ENCODE results near the gene TGFBR3.
"Not testable (repeated sequence)": the region's sequence is repeated elsewhere in the genome, so short reads cannot be mapped to it uniquely, and the experiment has no call there.

Gene TGFBR3

DNA sequence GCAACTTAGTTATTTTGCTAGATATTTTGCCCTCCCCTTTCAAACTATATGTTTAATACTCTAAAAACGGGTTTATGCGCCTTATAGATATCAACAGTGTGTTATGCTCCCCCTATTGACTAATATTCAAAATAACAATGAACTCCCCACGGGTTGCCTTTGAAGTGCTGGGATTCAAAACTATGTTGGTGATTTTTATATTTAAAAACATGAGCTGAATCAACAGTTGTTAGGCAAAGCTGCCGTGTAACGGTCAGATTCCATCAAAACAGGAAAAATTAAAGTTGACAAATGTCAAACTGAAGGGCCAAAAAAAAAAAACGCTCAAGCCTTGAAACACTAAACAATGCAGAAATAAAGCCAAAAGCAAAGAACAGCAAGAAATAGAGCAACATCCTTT, 2.5 kb downstream of the TGFBR3 start:
- no peak for DNase-seq (ENCODE audit: low read depth)

DNA sequence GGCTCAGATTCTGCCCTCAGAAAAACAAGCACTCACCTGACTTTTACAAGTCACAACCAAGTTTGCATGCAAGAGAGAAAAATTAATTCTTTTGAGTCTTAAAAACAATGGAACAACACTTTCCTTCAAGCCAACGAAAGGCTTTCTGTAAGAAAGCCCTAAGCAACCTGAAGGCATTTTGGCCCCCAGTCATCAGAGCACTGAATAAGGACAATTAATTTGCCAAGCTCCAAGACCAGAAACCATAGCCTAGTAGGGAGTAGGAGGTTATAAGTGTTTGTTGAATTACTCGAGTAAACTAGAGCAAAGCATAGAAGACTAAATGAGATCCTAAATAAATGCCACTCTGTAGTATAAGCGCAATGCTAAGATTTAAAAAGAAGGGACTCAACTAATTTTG, 4.7 kb downstream of the TGFBR3 start:
- no peak for DNase-seq (ENCODE audit: low read depth)

DNA sequence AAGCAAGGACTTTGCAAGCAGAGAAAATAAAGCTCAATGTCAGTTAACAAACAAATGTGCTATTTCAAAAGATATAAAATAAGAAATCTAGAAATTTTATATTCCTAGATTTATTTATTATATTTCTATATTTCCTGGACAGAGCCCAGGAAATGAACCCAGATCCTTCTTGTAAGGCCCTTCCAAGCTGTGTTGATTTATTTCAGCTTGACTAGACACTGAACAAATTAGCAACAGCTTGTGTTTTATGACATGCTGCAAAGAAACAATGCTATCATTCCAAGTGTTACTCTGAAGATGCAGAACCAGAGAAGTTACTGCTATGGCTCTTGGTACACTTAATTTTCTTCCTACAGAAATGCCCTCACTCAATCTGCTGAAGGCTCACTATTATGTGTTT, 6.2 kb downstream of the TGFBR3 start:
- no peak for DNase-seq (ENCODE audit: low read depth)

DNA sequence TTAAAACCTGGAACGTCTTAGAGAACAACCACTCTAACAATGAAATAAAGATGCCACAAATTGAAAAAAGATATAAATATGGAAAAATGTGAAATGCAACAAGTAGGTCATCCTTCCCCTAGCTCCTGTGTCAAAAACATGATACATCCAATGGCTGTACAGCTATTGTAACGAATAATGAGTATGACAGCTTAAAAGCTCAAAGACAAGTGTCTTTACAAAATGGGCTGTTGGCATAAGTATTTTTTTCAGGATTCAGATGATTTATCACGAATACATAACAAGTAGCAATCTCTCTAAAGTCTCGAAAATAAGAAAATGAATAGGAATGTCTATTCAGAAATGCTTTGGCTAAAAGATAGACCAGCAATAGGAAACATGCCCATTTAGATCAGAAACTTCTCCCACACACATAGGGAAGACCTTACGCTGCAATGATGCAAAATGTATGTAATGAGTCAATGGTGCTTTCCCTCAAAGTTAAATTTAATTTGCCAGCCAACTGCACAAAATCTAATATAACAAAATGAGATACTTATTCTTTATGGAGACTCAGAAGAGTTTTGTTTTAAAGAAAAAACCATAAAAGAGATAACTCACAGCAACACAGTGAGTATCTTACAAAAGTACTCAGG, 8.3 kb downstream of the TGFBR3 start:
- DNase-seq (ENCODE audit: low read depth) = no peak

DNA sequence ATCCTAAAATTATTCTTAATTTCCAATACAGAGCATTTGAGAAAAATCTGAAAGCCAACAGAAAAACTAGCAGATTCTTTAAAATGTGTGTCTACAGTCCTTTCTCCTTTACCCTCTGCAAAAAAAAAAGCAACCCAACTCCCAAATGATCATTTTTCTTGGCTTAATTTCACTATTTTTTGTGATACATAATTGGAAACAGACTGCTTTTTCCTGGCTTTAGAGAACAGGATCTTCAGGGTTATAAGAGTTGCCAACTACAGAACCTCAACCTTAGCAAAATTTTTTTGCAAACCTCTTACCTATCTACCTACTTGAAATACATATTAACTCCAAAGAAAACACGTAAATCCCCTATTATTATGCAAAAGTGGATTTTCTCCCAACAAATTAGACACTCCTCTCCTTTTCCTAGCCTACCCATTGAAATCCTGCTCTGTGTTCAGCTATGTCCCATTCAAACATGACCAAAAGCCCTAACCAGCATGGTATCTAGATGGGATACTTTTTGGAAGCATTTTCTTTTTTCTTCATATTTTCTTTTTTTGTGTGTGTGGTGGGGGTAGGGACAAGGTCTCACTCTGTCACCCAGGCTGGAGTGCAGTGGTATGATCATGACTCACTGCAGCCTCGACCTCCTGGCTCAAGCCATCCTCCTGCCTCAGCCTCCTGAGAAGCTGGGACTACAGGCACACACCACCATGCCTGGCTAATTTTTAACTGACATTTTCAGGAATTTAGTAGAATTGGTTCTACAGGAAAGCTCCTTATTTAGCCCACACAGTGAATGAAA, 9.0 kb downstream of the TGFBR3 start:
- DNase-seq (ENCODE audit: low read depth) = no peak

DNA sequence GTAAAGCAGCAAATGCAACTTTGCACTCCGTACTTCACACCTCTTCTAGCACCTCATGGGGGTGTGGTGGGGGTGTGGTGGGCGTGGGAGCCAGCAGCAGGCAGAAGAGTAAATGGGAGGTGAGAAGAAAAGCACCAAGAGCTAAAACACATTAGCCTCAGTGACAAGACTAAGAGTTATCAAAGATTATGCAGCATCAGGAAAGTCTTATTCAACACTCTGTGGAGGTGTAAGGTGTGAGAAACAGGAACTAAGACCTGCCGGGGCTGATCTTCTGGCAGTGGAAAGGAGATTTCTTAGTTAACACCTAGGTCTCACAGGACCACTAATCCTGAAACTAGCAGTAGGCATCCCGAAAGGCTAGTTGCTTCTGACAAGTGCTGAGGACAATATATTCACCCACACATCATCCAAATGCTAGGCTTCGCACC, 9.9 kb downstream of the TGFBR3 start:
- DNase-seq (ENCODE audit: low read depth) = no peak

DNA sequence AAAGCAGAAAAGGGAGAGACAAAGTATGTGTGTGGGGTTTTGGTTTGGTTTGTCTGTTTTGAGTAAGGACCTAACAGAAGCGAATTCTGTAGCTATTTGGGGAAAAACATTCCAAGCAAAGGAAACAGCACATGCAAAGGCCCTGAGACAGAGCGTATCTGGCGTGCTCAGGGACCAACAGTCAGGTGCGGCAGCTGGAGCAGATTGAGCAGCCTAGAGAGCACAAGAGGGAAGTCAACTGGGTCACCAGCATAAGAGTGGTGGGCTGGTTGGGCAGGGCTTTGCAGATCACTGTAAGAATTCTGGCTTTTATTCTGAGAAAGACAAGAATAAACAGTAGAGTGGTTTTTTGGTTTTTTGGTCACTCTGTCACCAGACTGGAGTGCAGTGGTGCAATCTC, 11.8 kb downstream of the TGFBR3 start:
- DNase-seq (ENCODE audit: low read depth) = no peak

DNA sequence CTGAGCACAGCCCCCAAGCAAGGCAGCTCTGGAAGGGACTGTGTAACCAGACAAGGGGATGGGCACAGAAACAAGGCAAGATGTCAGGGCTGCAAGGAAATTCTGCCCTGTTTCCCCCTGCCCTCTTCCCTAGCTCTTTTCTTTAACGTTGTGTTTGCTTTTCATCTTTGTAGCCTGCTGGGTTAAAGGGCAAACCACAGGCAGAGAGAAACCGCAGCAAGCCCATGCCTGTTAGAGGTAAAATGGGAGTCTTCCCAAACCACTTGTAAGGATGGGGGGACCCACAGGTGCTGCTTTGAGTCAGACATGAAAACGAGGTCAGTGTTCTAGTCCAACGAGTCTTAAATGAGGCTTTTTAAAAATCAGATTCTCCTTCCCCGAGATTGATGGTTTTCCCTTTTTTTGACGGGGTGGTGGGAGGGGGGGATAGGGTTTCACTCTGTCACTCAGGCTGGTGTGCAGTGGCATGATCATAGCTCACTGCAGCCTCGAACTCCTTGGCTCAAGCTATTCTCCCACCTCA, 13.3 kb downstream of the TGFBR3 start:
- DNase-seq (ENCODE audit: low read depth) = no peak

DNA sequence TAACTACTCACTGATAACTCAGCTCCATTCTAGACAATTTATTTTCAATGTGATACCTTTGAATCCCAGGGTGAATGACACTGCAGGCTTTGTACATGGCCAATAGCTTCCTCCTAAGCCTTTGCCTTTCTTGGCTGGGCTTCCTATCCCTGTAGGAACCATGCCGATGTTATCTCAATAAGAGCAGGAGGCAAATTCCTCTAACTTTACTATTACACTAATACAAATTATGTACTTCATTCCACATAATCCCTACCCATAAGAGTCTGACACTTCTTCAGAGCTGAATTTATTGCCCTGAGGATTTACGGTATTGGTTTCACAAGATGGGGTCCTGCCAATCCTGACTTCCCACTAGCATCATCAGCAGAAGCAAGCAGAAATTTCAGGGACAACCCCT, 14.0 kb downstream of the TGFBR3 start:
- no peak for DNase-seq (ENCODE audit: low read depth)

DNA sequence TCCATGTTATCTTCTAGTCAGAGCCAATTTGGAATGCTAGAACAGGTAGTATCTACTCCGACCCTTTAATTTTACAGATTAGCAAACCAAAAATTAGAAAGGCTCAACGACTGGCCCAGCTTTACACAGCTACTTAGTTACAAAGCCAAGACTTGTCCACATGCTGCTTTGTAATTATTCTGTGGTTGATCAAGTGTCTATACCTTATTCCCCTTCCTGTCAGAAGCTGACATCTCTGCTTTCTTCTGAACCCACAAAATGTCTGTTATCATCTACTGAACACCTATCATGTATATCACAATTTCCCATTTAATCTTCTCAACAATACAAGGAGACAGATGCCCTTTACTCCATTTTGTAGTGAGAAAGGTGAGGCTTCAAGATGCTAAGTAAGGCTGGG, 15.6 kb downstream of the TGFBR3 start:
- no peak for DNase-seq (ENCODE audit: low read depth)

DNA sequence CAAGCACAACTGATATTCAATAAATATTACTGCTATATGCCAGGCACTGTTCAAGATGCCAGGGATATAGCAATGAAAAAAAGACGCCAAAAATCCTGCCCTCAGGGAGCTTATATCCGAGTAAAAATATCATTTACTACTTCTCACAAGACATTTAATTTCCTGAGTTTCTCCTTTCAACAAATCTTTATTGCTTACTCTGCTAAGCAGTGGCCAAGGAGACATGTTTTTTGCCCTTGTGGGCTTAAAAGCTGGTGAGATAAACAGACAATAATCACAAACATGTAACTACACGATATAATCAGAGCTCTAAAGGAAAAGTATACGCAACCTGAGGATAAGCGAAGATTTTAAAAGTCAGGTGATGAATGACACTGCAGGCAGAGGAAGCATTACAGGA, 19.5 kb downstream of the TGFBR3 start:
- DNase-seq (ENCODE audit: low read depth) = no peak

DNA sequence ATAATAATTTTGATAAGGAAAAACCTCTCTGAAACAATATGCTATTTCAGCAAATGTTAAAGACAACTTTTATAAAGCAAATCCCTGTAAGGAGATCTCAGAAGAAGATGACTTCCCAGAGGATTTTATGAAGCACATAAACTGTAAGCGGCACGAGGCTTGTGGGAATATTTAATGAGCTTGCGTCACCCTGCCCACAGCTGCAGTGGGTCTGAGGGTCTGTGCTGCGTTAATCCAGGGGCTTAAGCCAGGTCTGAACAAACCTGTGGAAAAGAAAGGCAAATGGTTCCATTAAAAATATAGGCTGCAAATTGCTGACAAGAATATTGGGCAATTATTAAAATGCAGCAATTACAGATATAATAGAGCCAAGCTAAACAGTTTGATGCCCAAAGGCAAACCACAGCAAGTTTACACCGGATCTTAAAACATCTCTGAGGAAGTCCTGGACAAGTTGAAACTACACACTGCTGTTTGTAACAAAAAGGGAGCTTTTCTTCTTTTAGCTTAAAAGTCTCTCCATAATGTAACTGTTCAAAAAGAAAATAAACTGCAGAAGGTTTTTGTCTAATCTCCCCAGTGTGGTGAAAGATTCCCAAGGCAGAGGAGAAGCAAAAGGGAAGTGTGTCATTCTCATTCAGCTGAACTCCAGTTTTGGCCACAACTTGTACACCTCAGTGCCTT, 21.8 kb downstream of the TGFBR3 start:
- DNase-seq (ENCODE audit: low read depth) = no peak

DNA sequence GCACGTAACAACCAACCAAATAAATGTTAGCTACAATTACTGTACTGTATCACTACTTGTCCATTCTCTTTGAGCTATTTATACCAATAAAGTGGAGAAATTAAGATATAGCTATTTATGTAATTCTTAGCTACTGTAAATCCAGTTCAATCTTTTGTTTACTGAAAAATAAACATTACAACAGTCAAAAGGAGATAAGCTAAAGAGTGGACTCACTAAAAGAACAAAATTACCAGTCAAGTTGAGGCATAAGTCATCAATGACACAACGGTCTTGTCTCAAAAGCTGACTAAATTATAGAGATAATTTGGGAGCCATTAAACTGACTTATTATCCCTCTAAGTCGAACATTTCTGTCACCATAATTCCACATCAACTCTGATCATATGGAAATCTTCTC, 22.5 kb downstream of the TGFBR3 start:
- no peak for DNase-seq (ENCODE audit: low read depth)

DNA sequence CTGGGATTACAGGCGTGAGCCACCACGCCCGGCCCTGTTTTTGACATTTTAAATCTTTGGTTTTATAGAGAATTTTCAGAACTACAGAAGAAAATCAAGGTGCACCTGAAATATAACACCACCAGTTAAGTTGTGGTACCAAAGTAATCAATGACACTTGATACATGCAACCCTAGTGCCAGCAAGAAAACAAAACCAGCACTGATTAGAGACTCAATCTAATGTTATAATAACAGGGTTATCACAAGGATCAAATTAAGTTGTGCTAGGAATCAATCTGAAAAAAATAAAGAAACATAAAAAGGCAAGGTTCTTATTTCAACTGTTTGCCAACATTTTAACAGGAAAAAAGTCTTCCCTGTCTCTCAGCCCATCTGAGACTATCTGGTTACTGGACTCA, 23.8 kb downstream of the TGFBR3 start:
- DNase-seq (ENCODE audit: low read depth) = no peak

DNA sequence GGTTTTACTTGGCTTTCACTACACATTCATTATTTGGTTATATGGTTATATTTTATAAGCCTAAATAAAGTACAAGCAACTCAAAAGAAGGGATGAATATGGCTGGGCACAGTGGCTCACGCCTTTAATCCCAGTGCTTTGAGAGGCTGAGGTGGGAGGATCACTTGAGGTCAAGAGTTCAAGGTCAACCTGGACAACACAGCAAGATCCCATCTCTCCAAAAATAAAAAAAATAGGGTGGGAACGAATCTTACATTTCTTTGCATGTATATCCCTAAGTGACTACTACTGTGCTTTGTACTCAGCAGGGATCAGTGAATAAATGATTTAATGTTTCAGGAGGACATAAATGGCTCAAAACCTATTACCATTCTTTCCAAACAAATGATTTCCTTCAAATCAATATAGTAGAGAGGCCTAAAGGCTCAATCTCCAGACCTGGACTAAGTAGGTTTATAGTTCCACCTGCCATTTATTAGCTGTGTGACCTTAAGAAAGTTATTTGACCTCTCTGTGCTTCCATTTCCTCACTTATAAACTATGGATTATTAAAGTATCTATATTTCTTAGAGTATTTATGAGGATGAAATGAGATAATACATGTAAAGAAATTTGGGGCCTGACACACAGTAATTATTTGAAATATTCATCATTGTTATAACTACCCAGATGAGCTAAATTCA, 28.3 kb downstream of the TGFBR3 start:
- no peak for DNase-seq (ENCODE audit: low read depth)

DNA sequence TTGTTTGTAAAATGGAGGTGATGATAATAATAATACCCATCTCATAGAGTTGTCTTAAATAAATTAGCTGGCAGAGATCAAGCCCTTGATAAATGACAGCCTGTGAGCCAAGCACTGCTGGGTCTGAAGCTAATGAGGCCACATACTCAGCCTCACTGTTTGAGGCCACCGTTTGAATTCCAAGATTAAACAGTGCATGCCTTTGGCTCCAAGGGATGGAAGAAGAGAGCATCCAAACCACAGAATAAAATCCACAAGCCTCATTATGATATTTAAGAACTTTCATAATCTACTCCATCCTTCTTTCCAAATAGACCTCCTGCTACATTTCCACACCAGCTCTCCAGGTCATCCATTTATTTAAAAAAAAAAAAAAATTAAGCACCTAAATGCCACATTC, 29.0 kb downstream of the TGFBR3 start:
- no peak for DNase-seq (ENCODE audit: low read depth)

DNA sequence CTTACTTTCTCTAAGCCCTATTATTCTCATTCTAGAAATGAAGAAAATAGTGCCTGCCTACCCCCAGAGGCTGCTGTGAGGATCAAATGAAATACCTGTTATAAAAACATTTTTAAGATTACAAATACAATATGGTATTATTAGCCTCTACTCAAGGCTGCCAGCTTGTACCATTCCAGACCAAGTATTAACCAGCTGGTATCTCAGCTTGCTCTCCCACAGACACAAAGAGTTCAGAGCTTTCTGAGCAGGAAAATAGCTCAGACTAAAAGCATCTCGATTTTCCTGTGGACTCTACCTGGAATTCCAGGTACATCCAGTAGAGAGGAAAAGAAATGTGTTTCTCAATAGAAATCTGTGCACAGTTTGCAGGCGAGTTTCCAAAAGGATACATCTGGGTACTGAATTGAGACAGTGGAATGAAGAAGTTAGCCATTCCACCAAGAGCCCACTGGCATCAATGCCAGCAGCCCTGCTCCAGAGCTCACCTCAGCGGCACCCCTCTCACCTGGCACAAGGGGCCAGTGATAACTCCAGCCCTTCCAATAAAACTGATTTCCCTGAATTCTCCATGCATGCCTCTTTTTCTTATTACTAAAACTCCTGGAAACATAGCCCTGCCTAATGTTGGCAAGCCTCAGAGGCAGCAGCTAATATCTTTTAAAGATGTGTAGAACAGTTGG, 31.0 kb downstream of the TGFBR3 start:
- DNase-seq (ENCODE audit: low read depth) = no peak

DNA sequence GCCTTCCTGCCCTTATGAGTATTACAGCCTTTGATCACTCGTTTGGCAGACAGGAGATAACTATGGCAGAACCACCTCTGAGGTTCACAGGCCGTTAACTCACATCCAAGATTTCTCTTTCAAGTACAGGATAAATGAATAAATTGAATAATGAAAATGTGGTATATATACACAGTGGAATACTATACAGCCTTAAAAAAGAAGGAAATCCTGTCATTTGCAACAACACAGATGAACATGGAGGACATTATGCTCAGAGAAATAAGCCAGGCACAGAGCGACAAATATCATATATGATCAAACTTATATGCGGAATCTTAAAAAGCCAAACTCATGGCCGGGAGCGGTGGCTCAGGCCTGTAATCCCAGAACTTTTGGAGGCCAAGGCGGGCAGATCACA, 32.6 kb downstream of the TGFBR3 start:
- DNase-seq (ENCODE audit: low read depth) = no peak

DNA sequence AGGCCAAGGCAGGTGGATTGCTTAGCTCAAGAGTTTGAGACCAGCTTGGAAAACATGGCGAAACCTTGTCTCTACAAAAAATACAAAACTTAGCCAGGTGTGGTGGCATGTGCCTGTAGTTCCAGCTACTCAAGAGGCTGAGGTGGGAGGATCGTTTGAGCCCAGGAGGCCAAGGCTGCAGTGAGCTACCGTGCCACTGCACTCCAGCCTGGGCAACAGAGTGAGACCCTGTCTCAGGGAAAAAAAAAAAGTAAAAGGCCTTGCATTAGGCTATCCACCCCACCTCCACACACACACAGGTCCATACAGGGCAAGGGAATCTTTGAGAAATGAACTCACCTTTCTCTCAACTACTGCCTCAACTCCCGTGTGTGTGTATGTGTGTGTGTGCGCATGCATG, 33.9 kb downstream of the TGFBR3 start:
- DNase-seq (ENCODE audit: low read depth) = not testable (repeated sequence)

DNA sequence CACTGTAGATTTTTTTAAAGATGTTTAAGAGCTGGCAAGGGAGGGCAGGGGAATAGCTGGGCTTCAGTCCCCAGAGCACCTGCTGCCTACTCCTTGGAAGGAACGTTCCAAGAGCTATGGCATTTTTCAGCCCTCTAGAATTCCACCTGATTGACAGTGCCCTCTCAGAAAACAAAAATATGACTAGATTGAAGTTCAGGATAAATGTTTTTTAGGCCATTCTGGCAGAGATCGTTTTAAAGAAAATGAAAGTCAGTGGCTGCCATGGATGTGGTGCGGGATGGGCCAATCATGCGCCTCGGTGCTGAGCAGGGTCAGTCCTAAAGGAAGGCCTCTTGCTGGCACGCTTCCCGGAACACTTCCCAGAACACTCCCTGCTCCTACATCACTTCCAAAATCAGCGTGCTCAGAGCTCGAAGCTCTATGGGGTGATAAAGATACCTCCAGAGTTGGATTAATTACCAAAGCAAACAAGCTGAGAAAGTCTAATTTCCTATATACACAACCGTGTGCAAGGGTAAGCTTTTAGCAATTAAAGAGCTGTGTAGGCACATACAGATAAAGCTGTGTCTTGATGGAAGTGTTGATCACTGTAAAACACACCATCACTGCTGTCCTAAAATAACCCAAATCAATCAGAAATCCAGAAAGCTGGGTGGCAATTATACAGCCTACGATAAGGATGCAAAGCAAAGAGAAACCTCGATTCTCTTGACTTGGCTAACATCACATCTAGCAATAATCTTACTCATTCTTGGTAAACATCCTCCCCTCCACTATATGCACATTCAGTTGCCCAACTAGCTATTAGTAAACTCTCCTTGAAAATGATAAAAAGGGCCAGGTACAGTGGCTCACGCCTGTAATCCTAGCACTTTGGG, 34.6 kb downstream of the TGFBR3 start:
- DNase-seq (ENCODE audit: low read depth) = no peak

DNA sequence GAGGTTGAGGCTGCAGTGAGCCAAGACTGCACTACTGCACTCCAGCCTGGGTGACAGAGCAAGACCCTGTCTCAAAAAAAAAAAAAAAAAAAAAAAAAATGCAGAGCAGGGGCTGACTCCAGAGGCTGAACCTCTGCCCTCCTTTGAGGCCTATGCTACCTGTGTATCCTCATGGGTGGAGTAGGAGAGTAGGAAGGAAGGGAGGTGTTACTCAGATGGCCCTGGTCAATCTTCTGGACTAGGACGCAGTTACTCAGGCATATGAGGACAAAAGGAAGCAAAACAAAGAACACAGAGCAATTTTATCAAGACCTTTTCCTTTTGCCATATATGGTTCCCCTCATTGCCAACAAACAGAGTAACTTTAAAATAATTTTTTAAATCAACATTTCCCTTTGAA, 35.2 kb downstream of the TGFBR3 start:
- no peak for DNase-seq (ENCODE audit: low read depth)
